HG02610 (cell line): Measurements from ENCODE around the gene SMG5.
A peak's percentile ranks its signal among the peaks of the same experiment; 100 is the strongest.

Experiments
- ATAC-seq: cut with Tn5 transposase; IDR thresholded peaks from one replicate; pipeline ENCODE4 v1.9.1; 2021; ENCODE audit warnings: mild to moderate bottlenecking, moderate library complexity; ENCODE audit not compliant: unreplicated experiment

Gene SMG5

DNA sequence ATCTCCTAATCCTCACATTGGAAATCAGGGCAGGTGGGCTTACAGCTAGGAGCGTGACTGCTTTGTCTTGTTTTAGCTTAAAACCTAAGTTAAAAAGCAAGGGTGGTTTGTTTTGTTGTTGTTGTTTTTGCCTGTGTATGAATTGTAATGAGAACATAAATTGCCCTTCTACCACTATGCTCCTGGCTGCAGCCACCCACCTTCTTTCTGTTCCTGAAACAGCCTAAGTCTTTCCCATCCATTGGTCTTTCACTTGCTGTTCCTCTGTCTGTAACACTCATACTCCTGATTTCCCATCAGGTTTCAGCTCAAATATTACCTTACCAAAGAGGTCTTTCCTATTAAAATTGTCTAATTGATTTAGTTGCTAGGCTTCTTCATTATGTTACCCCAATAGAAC, 896 bp upstream of the SMG5 start:
- ATAC-seq, result no peak

GRCh38 chr1:156281693-156282478, 739 bp downstream of the SMG5 start:
- ATAC-seq, result no peak

- ATAC-seq, result peak; percentile 37
Measured at GRCh38 chr1:156281281-156281680, 1.3 kb downstream of the SMG5 start.

DNA sequence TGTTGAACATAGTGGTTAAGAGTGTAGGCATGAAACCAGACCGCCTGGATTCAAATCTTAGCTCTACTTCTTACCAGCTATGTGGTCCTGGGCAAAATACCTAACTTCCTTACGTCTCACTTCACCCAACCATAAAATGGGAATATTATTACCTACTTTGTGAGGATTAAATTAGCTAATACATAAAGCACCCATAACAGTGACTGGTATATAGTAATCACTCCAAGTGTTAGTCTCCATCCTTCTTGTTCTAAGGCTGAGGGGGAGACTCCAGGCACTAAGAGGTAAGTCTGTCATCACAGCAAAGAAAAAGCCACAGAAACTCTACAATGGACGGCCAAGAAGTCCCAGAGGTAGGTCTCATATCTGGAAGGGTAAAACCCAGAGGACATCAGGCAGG, 2.8 kb downstream of the SMG5 start:
- no peak for ATAC-seq

DNA sequence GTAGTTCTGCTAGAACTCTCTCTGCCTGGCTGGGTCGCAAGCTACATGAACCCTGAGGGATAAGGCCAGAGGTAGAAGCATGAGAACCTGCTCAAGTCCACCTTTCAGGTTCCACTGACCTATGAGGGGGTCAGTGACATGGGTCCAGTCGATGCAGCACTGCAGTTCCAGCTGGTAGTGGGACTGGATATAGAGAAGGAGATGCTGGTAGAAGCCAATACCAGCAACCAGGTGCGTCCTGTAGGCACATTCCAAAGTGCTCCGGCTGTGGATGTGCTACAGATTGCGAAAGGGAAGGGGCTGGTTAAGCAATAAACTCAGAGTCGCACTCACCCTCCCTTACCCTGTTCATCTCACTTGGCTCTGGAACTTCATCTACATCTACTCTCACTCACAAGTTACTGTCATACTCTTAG, 5.7 kb downstream of the SMG5 start:
- no peak for ATAC-seq

DNA sequence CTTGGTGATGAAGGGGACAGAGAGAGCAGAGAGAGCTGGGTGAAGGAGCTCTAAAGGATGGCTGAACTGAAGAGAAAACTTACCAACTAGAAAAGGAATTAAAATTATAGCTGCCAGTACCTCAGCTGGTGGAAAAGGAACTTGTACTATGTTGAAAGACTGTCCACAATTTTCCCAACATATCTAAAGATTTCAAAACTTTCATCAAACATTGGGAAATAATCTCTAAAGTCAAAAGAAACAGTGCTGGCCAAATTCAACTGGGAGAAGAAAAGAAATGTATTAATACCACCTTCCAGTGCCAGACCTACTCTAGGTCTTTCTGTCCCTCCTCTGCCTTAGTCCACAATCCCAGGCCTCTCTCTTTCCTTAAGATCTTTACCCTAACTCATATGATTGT, 6.1 kb downstream of the SMG5 start:
- ATAC-seq, result no peak

- no peak for ATAC-seq
Measured at GRCh38 chr1:156270314-156270713, 12.3 kb downstream of the SMG5 start.

DNA sequence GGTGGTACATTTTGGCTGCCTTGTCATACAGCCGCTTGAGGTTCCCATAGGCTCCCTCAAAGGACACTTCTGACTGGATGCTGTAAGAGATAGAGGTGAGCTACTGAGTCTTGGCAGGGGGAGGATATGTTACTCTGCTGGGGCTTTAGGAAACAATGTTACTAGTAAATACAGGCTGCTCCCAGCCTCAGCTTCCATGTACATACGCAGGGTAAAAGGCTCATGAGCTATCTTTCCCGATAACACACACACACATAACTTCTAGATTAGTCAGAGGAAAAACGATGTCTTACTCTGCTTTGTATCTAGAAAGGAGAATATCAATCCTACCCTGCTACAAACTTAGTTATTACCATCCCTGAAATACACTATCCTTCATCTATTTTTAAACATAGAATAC, 14.3 kb downstream of the SMG5 start:
- ATAC-seq, result no peak

- no peak for ATAC-seq
Measured at GRCh38 chr1:156266051-156266450, 16.6 kb downstream of the SMG5 start.

GRCh38 chr1:156263288-156263655, 19.4 kb downstream of the SMG5 start:
- no peak for ATAC-seq

DNA sequence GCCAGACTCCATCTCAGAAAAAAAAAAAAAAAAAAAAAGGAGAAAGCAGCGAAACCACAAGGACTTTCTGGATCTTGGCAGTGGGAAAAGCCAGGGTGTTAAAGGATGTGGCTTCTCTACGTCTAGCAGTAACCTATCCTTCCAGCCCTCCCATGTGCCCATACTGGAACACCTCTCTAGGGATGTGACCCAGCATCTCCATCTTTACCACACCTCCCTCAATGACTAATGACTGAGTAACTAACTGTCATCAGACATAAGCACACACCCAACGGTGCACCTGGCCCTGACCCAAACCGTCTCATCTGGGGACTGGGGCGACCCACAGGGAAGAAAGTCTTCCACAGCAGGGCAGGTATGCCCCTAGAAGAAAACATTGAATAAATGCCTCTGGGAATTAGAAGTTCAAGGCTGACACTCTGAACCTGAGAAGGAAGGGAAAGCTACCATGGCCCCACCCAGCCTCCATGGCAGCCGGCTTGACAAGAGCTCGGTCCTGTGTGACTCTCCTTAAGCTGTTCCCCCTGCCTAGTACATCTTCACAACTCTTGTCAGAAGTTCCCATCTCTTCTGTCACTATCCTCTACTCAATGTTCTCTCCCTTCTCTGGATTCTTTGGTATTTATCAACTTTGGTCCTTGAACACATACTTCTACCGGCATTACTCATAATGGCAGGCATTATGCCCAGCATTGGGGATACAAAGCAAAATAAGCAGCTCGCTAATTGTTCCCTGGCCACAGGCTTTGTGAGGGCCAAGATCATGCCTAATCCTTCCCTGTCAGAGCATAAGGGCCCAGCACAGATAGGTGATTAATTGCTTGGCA, 20.0 kb downstream of the SMG5 start:
- ATAC-seq, result no peak

DNA sequence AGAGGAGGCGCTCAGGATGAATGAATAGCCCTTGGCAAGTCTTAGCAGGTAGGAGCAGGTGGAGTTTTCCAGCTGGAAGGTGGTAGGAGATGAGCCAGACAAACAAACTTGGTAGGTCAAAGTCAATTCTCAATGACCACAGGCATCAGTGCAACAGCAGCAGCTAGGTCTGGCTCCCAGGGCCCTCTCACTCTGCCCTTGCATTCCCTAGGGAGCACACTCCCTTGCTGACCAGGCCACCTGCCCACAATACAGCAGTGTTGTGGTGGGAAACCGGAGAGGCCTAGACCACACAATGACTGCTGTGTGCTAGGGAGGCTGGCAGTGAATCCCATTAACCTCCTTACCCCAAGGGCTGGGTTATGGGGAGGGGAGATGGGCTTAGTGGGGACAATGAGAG, 21.7 kb downstream of the SMG5 start:
- no peak for ATAC-seq

GRCh38 chr1:156259805-156260204, 22.8 kb downstream of the SMG5 start:
- no peak for ATAC-seq

DNA sequence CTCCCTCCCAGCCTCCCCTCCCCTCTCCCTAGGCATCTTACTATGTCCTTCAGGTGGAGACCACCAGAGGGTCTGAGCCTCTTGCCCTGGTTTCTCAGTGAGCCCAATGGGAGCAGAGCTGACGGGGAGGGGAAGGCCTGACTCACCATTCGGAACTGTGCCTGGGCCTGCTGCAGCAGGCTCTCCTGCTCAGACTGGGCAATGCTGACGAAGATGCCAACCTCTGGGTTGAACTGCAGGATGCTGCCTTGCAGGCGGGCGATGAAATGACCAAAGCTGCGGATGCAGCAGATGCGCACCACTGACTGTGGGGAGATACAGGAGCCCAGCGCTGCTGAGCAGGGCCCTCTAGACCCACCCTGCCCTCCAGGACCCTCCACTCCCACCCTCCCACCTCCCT, 23.8 kb downstream of the SMG5 start:
- ATAC-seq, result no peak

DNA sequence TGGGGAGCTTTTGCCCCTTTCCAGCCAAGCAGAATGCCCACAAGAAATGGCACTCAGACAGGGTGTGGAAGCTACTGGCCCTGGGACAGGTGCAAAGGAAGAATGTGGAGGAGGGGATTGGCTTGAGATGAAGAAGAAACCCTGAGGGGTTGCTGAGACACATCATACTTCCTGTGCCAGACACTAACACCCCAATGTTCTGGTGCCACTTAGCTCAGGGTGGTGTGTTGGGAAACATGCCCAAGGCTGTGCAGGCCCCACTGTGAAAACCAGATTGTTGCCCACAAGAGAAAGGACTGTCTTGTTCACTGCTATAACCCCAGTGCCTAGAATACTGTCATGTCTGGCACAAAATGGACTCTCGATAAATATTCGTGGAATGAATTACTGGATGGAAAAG, 24.9 kb downstream of the SMG5 start:
- ATAC-seq, result no peak

- ATAC-seq, result no peak
Measured at GRCh38 chr1:156253634-156254033, 29.0 kb downstream of the SMG5 start.

DNA sequence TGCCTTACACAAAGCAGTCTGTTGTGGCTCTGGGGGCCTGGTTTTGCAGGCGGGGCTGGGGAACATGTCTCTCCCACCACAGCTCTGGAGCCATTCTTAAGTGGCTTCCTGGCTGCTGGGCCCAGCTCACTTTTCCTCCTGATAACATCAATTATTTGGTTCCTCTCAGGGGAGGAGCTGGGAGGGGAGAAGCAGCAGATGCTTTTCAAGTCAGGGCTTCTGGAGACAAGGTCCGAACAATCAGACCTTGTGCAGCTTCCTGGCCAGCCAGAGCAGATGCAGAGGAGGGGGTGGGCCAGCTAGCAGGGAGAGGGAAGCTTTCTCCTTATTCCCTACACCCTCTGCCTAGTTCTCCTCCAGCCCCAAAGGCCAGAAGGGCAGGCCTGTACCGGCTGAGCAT, 31.1 kb downstream of the SMG5 start:
- ATAC-seq, result no peak

DNA sequence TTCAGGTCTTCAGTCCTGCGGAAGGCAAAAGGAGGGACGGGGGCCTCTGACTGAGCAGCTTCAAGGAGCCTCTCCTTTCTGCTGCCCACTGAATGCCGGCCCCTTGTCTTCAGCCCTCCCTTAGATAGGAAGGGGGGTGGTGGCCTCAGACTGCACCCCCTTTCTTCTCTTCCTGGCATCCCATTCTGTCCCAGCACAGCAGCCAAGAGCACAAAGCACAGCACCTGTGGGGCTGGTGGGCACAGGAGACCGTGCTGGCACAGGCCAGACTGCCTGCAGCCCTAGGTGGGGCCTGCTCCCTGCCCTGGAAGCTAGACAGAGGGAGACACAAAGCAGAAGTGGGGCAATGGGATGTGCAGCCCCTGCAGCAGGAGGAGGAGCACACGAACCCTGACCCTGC, 33.0 kb downstream of the SMG5 start:
- no peak for ATAC-seq

GRCh38 chr1:156248323-156248683, 34.3 kb downstream of the SMG5 start:
- ATAC-seq, result no peak

- no peak for ATAC-seq
Measured at GRCh38 chr1:156247460-156248322, 34.9 kb downstream of the SMG5 start, which contains the start of gene PAQR6. PAQR6 (minus strand) TSS chr1:156248056; CDS start chr1:156246731, 1,325 bp downstream.

DNA sequence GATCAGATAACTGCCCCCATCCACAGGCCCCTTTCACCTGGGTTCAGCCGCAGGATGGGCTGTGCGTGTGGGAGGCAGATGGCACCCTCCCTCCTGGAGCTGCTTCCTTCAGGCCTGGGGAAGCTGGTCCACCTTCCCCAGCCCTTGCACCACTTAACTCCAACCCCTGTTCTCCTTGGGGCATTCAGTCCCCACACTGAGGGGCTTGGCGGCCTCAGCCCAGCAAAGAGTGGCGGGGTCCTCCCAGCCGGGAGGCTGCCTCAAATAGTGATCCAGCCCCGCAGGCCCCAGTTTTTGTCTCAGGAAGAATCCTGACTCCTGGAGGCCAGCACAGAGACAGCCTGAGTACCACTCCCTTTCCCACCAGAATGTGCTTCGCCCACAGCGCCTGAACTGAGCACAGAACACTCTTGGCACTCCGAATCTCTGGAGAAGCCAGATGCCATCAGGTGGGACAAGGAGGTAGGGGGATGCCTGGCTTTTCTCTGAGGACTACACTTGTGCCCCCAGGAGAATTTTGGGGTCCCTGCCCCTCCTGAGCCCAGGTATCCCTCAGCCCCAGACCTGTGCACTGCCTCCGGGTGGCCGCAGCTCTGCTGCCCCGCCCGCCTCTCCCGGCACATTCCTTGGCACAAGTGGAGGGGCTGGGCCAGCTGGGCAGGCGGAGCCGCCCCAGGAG, 35.7 kb downstream of the SMG5 start:
- no peak for ATAC-seq
